ENCODE results near the gene SMARCA4.
A peak's percentile ranks its signal among the peaks of the same experiment; 100 is the strongest.

Gene SMARCA4

GRCh38 chr19:11017275-11018035, 56.6 kb downstream of the SMARCA4 start:
- no peak for DNase-seq

DNA sequence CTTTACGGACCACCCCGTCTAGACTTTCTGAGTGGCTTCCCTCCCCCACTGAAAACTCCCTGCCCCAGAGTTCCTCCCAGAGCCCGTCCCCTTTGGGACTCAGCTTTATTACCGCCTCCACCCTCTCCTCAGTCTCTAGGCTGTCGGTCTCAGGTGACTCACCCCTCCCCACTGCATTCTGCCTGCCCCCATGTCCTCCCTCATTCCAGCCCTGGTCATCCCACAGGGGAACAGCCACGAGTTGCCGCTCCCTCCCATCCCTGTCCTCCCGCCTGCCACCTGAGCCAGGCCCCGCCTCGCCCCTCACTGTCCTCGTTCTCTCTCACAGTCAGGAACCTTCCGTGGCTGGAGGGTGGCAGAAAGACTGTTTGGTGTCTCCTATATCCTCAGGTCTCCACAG, 57.3 kb downstream of the SMARCA4 start:
- DNase-seq = no peak

DNA sequence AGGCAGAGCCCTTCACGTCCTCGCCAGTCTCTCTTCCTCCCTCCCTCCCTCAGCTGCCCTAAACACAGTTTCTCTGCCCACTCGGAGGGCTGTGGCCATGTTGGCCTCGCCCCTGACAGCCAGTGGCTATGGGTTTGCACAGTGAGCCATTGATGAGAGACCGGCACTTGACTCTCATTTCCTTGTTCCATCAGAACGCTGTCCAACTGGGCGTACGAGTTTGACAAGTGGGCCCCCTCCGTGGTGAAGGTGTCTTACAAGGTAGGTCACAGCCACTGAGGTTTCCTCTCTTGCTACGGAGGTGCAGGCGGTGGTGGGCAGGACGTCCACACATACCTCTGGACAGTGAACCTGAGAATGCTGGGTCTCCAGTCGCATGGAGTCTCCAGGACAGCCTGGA, 57.9 kb downstream of the SMARCA4 start:
- no peak for DNase-seq

- no peak for DNase-seq
Measured at GRCh38 chr19:11019262-11019661, 58.4 kb downstream of the SMARCA4 start.

DNA sequence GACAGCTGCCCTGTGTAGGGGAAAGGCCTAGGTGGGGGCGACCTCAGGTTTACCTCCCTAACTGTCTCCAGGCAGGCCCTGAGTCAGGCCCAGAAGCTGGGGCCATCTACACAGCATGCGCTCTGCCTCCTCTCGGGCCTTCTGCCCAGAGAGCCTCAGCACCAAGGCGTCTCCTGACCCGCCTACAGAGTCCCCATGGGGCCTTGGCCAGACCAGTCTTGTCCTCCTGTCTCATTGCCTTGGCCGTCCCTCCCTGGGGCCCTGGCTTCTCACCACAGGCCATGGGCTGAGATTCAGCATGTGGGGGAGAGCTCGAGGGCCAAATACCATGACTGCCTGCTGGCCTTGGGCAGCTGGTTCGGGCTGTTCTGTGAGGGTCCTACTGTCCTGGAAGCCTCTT, 59.0 kb downstream of the SMARCA4 start:
- DNase-seq = no peak

DNA sequence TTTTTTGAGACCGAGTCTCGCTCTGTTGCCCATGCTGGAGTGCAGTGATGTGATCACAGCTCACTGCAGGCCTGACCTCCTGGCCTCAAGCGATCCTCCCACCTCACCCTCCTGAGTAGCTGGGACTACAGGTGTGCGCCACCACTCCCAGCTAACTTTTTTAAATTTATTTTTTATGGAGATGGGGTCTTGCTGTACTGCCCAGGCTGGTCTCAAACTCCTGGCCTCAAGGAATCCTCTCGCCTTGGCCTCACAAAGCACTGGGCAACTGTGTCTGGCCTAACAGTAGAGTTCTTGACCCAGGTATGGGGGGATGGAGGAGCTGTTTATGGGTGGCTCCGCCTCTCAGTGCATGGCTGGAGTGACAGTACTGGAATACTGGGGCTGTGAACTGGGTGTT, 59.6 kb downstream of the SMARCA4 start:
- no peak for DNase-seq

- DNase-seq = no peak
Measured at GRCh38 chr19:11020982-11021759, 60.3 kb downstream of the SMARCA4 start.

GRCh38 chr19:11021760-11022144, 60.9 kb downstream of the SMARCA4 start:
- DNase-seq = no peak

DNA sequence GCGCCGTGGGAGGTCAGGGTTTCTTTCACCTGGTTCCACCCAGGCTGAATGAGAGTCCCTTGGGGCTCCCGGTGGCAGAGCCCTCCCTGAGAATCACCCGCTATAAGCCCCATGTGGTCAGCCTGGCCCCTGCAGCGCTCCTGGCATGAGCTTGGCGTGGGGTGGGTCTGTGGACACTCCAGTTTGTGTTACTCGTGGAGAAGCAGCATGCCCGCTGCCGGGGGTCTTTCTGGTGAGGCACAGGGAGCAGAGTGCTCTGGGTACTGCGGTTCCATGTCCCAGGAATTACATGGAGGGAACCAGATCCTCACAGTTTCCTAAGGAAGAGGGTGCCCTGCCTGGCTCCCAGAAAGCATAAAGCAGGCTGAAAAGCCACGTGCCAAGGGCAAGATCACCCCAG, 62.2 kb downstream of the SMARCA4 start:
- DNase-seq = no peak

- no peak for DNase-seq
Measured at GRCh38 chr19:11023710-11024109, 62.9 kb downstream of the SMARCA4 start.

DNA sequence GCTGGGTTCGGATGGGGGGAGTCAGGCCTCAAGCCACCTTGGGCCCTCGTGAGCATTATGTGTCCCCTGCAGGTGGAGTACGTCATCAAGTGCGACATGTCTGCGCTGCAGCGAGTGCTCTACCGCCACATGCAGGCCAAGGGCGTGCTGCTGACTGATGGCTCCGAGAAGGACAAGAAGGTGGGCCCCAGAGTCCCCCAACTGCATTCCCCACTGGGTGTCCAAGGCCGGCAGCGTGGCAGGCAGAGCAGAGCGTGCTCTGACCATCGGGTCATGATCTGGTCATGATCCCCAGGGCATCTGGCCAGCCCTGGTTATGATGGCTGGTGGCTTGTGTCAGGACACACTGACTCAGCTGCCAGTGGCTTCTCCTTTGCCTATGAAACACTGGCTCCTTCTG, 63.4 kb downstream of the SMARCA4 start:
- no peak for DNase-seq

DNA sequence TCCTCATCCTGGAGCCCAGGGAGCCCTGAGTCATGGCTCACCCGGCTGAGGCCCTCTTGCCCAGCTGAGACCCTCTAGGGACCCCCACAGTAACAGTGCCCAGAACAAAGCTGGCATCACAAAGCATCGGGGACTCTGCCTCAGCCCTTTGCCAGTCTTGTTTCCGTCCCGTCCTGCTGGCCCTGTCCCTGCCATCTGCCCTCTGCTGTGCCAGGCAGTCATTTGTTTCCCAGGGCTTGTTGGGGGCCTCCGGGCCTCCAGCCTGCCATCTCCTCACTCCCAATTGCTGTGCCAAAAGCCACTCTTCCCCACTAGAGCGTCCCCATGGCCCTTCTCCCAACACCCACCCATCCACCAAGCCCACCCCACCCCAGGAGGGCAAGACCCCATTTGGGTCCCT, 64.2 kb downstream of the SMARCA4 start:
- DNase-seq = no peak

DNA sequence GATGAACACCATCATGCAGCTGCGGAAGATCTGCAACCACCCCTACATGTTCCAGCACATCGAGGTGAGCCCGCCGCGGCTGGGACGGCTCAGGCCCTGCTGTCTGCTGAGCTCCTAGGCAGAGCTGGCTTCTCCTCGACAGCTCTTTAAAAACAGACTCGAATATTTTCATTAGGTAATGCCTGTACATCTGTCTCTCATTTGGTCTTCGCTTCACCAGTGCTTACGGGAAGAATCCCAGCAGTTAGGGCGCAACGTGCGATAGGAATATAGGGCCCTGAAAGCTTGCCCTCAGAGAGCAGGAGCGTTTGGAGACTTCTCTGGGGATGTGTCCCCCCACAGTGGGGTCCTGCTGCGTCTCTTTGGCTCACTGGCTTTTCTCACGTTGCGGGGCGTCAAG, 64.6 kb downstream of the SMARCA4 start:
- no peak for DNase-seq

GRCh38 chr19:11025997-11026396, 65.2 kb downstream of the SMARCA4 start:
- DNase-seq = no peak

- DNase-seq = no peak
Measured at GRCh38 chr19:11027381-11027780, 66.6 kb downstream of the SMARCA4 start.

GRCh38 chr19:11028146-11028545, 67.3 kb downstream of the SMARCA4 start:
- no peak for DNase-seq

DNA sequence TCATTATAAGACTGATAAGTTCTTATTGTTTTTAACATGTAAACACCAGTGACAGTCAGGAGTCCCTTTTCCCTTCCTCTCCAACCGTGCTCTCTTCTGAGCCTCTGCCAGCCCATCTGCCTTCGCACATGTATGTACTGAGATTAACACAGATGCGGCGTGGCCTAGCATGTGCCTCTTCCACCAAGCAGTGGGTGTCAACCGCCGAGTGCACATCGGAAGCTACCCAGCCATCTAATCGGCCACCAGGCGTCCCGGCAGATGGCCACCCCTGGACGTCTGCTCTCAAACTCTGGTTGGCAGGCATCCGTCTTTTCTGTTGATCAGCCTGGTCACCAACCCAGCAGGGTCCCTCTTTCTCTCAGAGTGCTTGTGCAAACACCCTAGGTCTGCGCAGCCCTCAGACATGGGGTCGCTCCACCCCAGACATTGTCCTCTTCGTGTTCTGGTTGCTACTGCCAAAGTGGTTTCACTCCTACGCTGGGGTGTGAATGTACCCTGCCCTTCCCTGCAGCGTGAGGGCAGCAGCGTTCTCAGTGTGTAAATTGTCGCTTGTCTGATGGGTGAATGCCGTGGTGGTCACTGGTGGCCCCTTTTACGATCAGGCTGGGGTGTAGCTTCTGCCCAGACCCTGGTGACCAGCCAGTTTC, 70.7 kb downstream of the SMARCA4 start:
- DNase-seq = no peak

DNA sequence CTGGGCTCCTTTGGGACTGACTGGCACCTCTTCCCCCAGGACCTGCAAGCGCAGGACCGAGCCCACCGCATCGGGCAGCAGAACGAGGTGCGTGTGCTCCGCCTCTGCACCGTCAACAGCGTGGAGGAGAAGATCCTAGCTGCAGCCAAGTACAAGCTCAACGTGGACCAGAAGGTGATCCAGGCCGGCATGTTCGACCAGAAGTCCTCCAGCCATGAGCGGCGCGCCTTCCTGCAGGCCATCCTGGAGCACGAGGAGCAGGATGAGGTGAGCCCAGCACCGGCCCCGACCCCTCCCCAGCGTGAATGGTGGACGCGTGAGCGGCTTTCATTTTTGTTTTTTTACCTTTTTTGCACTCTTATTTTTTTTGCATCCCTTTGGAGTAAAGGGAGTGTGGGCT, 72.4 kb downstream of the SMARCA4 start:
- DNase-seq = no peak

- DNase-seq = no peak
Measured at GRCh38 chr19:11033763-11034162, 72.9 kb downstream of the SMARCA4 start.

GRCh38 chr19:11034449-11035213, 73.8 kb downstream of the SMARCA4 start:
- no peak for DNase-seq

DNA sequence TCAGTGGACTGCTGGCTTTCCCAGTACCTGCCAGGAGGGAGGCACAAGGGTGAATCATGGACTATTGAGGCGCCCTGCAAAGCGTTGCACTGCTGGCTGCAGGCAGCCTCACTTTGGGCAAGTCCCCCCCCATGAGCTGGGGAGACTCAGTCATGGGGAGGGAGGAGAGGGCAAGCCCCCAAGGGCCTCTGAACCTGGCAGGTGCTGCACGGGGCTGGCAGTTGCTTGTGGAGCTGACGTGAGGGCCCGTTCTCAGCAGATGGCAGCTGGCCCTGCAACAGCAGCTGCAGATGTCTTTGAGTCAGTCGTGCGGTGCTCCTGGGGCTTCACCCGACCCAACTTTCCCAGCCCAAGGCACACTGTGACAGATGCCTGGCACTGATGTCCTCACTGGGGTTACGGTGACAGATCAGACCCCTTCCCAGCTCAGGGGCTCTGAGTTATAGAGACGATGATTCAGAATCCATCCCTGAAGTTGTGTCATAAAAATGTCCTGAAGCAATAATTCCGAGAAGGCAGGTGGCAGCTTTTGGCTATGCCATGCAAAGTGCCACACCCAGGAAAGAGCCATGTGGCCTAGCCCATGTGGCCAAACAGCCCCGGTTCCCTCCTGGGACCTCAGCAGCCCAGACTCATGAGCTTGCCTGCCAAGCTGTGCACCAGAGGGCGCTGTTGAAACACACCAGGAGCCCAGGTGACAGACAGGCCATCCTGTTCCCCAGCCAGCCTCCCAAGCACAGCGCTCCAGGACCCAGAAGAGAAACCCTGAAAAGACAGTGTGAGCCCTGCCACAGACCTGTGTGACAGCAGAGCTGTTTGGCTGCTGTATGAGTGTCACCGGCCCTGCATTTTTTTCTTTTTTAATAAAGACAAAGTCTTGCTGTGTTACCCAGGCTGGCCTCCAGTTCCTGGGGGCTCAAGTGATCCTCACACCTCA, 74.9 kb downstream of the SMARCA4 start:
- peak; percentile 87 for DNase-seq

DNA sequence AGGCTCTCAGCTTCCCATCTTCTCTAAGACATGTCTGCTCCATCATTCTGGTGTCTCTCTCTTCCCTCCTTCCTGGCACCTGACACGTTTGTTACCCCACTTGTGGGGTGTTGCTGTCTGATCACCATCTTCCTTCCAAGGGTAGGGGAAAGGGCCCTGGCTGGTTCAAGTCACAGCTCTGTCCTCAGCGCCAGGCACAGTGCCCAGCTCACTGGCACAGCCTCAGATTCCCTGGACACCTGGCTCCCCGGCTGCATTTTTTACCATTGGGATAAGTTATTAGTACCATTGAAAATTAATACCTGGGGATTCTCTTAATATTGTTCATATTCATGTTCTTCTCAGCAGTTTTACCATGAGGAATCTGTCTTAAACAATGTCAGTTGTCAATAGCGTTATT, 77.7 kb downstream of the SMARCA4 start:
- DNase-seq = no peak

Measured in CD4-positive, alpha-beta T cell treated with Interleukin-21 for 1 hour (primary cell).